Cardiac fibroblast (primary cell): ENCODE measurements around the gene ZDHHC18.
"Not testable (repeated sequence)": the region's sequence is repeated elsewhere in the genome, so short reads cannot be mapped to it uniquely, and the experiment has no call there.

Experiments used
- DNase-seq, 2 donors: peaks; one replicate each; pipeline versions ENCODE4 v3.0.0 to v3.0.0-alpha.2; 2010; ENCODE audit warnings: low read depth in 2 of 2
- H3K4me3 ChIP-seq, 2 donors: replicated peaks in 1 of 2; 1 replicate in 1 of 2; 2 replicates in 1 of 2; pipeline ENCODE4 v1.5.1; 2011; ENCODE audit warnings: low read depth in 2 of 2, low read length in 2 of 2, mild to moderate bottlenecking in 2 of 2, moderate library complexity in 1 of 2
- TF ChIP-seq, protein P1 (sequence below): IDR thresholded peaks from one replicate; pipeline ENCODE4 v1.5.1; 2011; ENCODE audit warnings: low read depth, mild to moderate bottlenecking, low read length, inconsistent platforms

Gene ZDHHC18

DNA sequence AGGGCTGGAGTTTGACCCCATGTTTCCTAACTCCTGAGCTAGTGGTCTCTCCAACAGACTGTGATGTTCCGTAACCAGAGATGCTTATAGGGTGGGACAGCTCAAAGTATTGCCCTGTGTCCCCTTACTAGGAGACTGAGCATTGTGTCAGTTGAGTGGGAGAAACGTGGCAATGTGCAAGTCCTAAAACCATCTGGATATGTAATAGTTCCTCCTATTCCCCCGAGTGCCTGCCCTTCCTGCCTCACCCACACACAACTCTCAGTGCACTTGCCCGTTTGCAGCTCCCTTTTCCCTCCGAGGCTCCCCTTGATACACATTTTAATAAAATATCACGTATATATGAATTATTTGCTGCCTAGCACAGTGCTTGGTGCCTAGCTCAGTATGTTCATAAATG lies 35.3 kb upstream of the ZDHHC18 start:
- no peak for DNase-seq
- TF ChIP-seq, protein P1, sequence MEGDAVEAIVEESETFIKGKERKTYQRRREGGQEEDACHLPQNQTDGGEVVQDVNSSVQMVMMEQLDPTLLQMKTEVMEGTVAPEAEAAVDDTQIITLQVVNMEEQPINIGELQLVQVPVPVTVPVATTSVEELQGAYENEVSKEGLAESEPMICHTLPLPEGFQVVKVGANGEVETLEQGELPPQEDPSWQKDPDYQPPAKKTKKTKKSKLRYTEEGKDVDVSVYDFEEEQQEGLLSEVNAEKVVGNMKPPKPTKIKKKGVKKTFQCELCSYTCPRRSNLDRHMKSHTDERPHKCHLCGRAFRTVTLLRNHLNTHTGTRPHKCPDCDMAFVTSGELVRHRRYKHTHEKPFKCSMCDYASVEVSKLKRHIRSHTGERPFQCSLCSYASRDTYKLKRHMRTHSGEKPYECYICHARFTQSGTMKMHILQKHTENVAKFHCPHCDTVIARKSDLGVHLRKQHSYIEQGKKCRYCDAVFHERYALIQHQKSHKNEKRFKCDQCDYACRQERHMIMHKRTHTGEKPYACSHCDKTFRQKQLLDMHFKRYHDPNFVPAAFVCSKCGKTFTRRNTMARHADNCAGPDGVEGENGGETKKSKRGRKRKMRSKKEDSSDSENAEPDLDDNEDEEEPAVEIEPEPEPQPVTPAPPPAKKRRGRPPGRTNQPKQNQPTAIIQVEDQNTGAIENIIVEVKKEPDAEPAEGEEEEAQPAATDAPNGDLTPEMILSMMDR = no peak
- no peak overlapping the region for H3K4me3 ChIP-seq

DNA sequence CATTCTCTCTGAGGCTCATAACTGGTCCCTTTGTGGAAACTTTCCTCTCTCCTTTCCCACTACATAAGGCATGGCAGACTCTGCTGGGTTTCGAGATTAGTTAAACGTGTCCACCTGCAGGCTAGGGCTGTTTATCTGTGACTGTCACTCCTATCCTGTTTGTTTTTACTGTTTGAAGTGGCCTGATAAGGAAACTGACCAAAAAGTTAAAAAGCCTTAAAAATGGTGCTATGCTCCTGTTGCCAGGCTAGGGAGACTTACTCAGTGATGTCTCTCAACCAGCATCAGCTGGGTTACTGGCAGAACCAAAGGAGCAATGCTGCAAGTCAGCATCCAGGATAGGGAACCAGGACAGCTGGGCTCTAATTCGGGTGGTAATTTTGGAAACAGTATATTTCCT lies 34.9 kb upstream of the ZDHHC18 start:
- DNase-seq = no peak
- H3K4me3 ChIP-seq = no peak overlapping the region
- TF ChIP-seq, protein P1 = no peak

DNA sequence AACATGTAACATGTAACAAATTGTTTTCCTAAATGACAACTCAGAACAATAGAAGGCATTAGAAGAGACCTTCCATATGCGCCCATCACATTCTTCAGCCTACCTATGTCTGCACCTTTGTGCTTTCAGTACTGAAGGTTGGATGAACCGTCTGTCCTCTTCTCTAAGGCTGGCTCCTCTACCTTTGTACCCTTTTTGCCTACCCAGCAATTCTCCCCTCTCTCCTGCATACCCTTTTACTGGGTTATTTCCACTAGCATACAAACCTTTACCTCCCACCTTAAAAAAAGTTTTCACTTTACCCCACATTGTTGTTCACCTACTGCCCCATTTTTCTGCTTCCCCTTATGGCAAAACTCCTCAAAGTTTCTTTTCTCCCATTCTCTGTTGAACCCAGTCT lies 33.6 kb upstream of the ZDHHC18 start:
- TF ChIP-seq, protein P1 = no peak
- DNase-seq = no peak
- no peak overlapping the region for H3K4me3 ChIP-seq

DNA sequence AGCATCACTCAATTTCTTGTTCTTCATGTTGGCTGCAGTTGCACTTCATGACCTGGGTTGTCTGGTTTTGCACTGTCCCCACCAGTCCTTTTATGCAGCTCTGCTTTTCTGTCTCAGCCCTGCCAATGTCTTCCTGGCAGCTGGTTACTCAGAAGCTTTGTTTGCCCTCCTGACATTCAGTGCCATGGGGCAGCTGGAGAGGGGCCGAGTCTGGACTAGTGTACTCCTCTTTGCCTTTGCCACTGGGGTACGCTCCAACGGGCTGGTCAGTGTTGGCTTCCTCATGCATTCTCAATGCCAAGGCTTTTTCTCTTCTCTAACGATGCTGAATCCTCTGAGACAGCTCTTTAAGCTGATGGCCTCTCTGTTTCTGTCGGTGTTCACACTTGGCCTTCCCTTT lies 32.1 kb upstream of the ZDHHC18 start:
- DNase-seq = no peak
- TF ChIP-seq, protein P1 = no peak

DNA sequence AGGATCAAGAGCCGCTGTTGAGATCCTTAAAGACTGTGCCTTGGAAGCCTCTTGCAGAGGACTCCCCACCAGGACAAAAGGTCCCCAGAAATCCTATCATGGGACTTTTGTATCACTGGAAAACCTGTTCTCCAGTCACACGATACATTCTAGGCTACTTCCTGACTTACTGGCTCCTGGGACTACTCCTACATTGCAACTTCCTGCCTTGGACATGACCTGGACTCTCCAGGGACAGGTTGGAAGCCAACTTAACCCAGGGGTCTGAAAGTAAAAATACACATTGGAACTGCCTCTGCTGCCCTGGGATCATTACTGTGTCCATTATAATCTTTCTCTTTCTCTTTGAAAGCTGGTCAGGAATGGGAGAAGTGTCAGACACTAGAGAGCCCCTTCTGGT lies 28.9 kb upstream of the ZDHHC18 start:
- DNase-seq = peak; percentile 39 to 55
- TF ChIP-seq, protein P1 = no peak
- no peak overlapping the region for H3K4me3 ChIP-seq

More for the DNA sequence above, 32.1 kb upstream of the ZDHHC18 start:
- no peak overlapping the region for H3K4me3 ChIP-seq

DNA sequence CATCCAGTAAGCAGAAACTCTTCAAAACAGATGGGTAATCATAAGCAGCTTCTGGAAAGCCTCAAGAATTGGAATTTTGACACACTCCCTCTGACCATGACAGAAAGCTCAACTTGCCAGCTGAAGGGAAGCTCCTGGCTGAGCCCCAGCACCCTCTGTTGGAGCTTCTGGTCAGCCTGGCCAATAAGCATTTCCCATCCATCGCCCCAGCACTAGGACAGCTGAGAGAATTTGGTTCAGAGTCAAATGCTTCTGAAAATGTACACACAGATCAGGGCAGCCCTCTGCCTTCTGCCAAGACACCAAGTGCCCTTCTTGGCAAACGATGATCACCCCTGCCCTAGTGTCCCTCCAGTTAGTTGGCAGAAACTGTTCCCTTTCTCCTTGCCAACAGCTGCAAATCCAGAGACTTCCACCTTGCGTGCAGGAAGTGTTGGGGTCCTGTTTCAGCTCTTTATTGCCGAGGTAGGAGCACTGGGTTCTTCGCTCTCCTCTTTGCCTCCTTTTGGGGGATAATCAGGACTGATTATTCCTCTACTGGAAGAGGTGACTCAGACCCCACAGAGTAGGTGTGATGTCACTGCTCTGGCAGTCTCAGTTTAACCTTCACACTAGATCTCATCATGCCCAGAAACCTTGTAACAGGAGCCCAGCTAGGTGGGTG lies 26.9 kb upstream of the ZDHHC18 start:
- peak overlapping the region in 1 of 2 donors; percentile 2 for H3K4me3 ChIP-seq
- TF ChIP-seq, protein P1 = no peak
- DNase-seq = peak; percentile 73 to 96

DNA sequence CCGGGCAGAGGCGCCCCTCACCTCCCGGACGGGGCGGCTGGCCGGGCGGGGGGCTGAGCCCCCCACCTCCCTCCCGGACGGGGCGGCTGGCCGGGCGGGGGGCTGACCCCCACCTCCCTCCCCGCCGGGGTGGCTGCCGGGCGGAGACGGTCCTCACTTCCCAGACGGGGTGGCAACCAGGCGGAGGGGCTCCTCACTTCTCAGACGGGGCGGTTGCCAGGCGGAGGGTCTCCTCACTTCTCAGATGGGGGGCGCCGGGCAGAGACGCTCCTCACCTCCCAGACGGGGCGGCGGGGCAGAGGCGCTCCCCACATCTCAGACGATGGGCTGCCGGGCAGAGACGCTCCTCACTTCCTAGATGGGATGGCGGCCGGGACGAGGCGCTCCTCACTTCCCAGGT lies 22.6 kb upstream of the ZDHHC18 start:
- not testable (repeated sequence) for H3K4me3 ChIP-seq, DNase-seq
